DMS153 treated with DMSO at 0.1 percent for 48 hours (cell line): ENCODE measurements around the gene TMEM238.

Source experiments
- DNase-seq: peaks from one replicate; lab custom pipeline; 2025; ENCODE audit not compliant: unreplicated experiment; lab: John Stamatoyannopoulos, UW

The TMEM238 gene

GRCh38 chr19:55382013-55382412 is 2.1 kb downstream of the TMEM238 start:
- DNase-seq, result no peak

- no peak for DNase-seq
Observed at GRCh38 chr19:55379174-55379573, 4.9 kb downstream of the TMEM238 start.

GRCh38 chr19:55377356-55378131 is 6.5 kb downstream of the TMEM238 start:
- DNase-seq, result no peak

GRCh38 chr19:55376241-55376933 is 7.7 kb downstream of the TMEM238 start, which contains the start of gene TMEM190:
Gene TMEM190 (plus strand): TSS chr19:55376826. CDS start chr19:55376854, 28 bp downstream.
- no peak for DNase-seq

GRCh38 chr19:55373993-55374757 is 9.9 kb downstream of the TMEM238 start:
- no peak for DNase-seq

GRCh38 chr19:55373306-55373992 is 10.6 kb downstream of the TMEM238 start:
- no peak for DNase-seq

GRCh38 chr19:55372316-55373081 is 11.6 kb downstream of the TMEM238 start:
- no peak for DNase-seq

GRCh38 chr19:55370305-55370988 is 13.6 kb downstream of the TMEM238 start, which contains the start of gene IL11:
Gene IL11 (minus strand): TSS chr19:55370463. CDS start chr19:55370310, 153 bp downstream.
- no peak for DNase-seq

- DNase-seq, result no peak
Observed at GRCh38 chr19:55369653-55370304, 14.3 kb downstream of the TMEM238 start.

- DNase-seq, result no peak
Observed at GRCh38 chr19:55368701-55369563, 15.2 kb downstream of the TMEM238 start.

GRCh38 chr19:55368106-55368505 is 16.0 kb downstream of the TMEM238 start:
- DNase-seq, result no peak

- no peak for DNase-seq
Observed at GRCh38 chr19:55366790-55367189, 17.3 kb downstream of the TMEM238 start.

- no peak for DNase-seq
Observed at GRCh38 chr19:55365964-55366363, 18.1 kb downstream of the TMEM238 start.

GRCh38 chr19:55365245-55365644 is 18.8 kb downstream of the TMEM238 start:
- no peak for DNase-seq

- DNase-seq, result no peak
Observed at GRCh38 chr19:55362990-55363716, 20.9 kb downstream of the TMEM238 start, which contains the start of gene GARIN5B. Gene GARIN5B (minus strand): TSS chr19:55363260. CDS start chr19:55363066, 194 bp downstream.

GRCh38 chr19:55362174-55362989 is 21.7 kb downstream of the TMEM238 start:
- DNase-seq, result no peak
